Measurements from ENCODE around the gene CDC45.
A peak's percentile ranks its signal among the peaks of the same experiment; 100 is the strongest.

CDC45 gene

GRCh38 chr22:19559956-19560355 is 80.2 kb downstream of the CDC45 start:
- DNase-seq (ENCODE audit: low spot score), result no peak

- DNase-seq (ENCODE audit: low spot score), result no peak
Observed at GRCh38 chr22:19565382-19566278, 85.9 kb downstream of the CDC45 start.

GRCh38 chr22:19566279-19567156 is 86.8 kb downstream of the CDC45 start:
- DNase-seq (ENCODE audit: low spot score), result no peak

- no peak for DNase-seq (ENCODE audit: low spot score)
Observed at GRCh38 chr22:19567157-19568009, 87.7 kb downstream of the CDC45 start.

GRCh38 chr22:19568337-19569275 is 88.9 kb downstream of the CDC45 start:
- peak; percentile 53 for DNase-seq (ENCODE audit: low spot score)

GRCh38 chr22:19569276-19569640 is 89.5 kb downstream of the CDC45 start:
- DNase-seq (ENCODE audit: low spot score), result no peak

- DNase-seq (ENCODE audit: low spot score), result no peak
Observed at GRCh38 chr22:19569976-19570375, 90.3 kb downstream of the CDC45 start.

Data from RKO (cell line).